Erythroblast (primary cell): Measurements from ENCODE around the gene IL17B.

Experiments used
- GATA1 ChIP-seq: IDR thresholded peaks from 2 replicates; pipeline ENCODE4 v1.6.1; 2011; ENCODE audit warnings: low read depth, mild to moderate bottlenecking, control low read depth, low read length, moderate library complexity
- POLR2A ChIP-seq: IDR thresholded peaks from 2 replicates; pipeline ENCODE4 v1.6.1; 2011; ENCODE audit warnings: mild to moderate bottlenecking, low read length

- TF ChIP-seq POLR2A, result no peak
- TF ChIP-seq GATA1, result no peak
Measured at GRCh38 chr5:149419859-149420544, 40.9 kb upstream of the IL17B start.
